Measurements from ENCODE around the gene RBMS3.
"Not testable (repeated sequence)": the region's sequence is repeated elsewhere in the genome, so short reads cannot be mapped to it uniquely, and the experiment has no call there.

The RBMS3 gene

GRCh38 chr3:29312960-29313452 lies 32.1 kb downstream of the RBMS3 start:
- H3K4me1 ChIP-seq (ENCODE audit: control insufficient read depth, insufficient read depth, low read length), result peaks cover 4% of the 10 kb centered on the region; the same call in 1 of the 2 replicates
- H3K4me3 ChIP-seq (ENCODE audit: low read depth, low read length), result no peak overlapping the region
- no peak overlapping the region for H3K27ac ChIP-seq (ENCODE audit: low read depth, low read length)
- H3K9me3 ChIP-seq (ENCODE audit: control insufficient read depth, insufficient read depth, low read depth, low read length), result no peaks in the 10 kb centered on the region
- no peaks in the 10 kb centered on the region for H3K36me3 ChIP-seq (ENCODE audit: control insufficient read depth, insufficient read depth, low read length)
- no peaks in the 10 kb centered on the region for H3K27me3 ChIP-seq (ENCODE audit: control insufficient read depth, insufficient read depth, low read length)
- no peak overlapping the region for H3K9ac ChIP-seq (ENCODE audit: low read length)

GRCh38 chr3:29313981-29314726 lies 33.3 kb downstream of the RBMS3 start:
- no peak overlapping the region for H3K27ac ChIP-seq (ENCODE audit: low read depth, low read length)
- no peak overlapping the region for H3K9ac ChIP-seq (ENCODE audit: low read length)
- no peaks in the 10 kb centered on the region for H3K27me3 ChIP-seq (ENCODE audit: control insufficient read depth, insufficient read depth, low read length)
- H3K9me3 ChIP-seq (ENCODE audit: control insufficient read depth, insufficient read depth, low read depth, low read length), result no peaks in the 10 kb centered on the region
- H3K4me1 ChIP-seq (ENCODE audit: control insufficient read depth, insufficient read depth, low read length), result peaks cover 4% of the 10 kb centered on the region; the same call in 1 of the 2 replicates
- H3K4me3 ChIP-seq (ENCODE audit: low read depth, low read length), result no peak overlapping the region
- no peaks in the 10 kb centered on the region for H3K36me3 ChIP-seq (ENCODE audit: control insufficient read depth, insufficient read depth, low read length)

GRCh38 chr3:29314727-29315088 lies 33.8 kb downstream of the RBMS3 start:
- Histone ChIP-seq H3K9me3 (ENCODE audit: control insufficient read depth, insufficient read depth, low read depth, low read length) (no peaks in the 10 kb centered on the region), H3K27ac (ENCODE audit: low read depth, low read length) (no peak overlapping the region), H3K36me3 (ENCODE audit: control insufficient read depth, insufficient read depth, low read length) (no peaks in the 10 kb centered on the region), H3K27me3 (ENCODE audit: control insufficient read depth, insufficient read depth, low read length) (no peaks in the 10 kb centered on the region), H3K9ac (ENCODE audit: low read length) (no peak overlapping the region), H3K4me3 (ENCODE audit: low read depth, low read length) (no peak overlapping the region), H3K4me1 (ENCODE audit: control insufficient read depth, insufficient read depth, low read length) (peaks cover 4% of the 10 kb centered on the region; the same call in 1 of the 2 replicates)

GRCh38 chr3:29317659-29318173 lies 36.8 kb downstream of the RBMS3 start:
- Histone ChIP-seq H3K9ac (ENCODE audit: low read length) (no peak overlapping the region), H3K4me3 (ENCODE audit: low read depth, low read length) (no peak overlapping the region), H3K9me3 (ENCODE audit: control insufficient read depth, insufficient read depth, low read depth, low read length) (no peaks in the 10 kb centered on the region), H3K27ac (ENCODE audit: low read depth, low read length) (no peak overlapping the region), H3K36me3 (ENCODE audit: control insufficient read depth, insufficient read depth, low read length) (no peaks in the 10 kb centered on the region), H3K4me1 (ENCODE audit: control insufficient read depth, insufficient read depth, low read length) (no peaks in the 10 kb centered on the region), H3K27me3 (ENCODE audit: control insufficient read depth, insufficient read depth, low read length) (no peaks in the 10 kb centered on the region)

GRCh38 chr3:29318251-29318650 lies 37.4 kb downstream of the RBMS3 start:
- Histone ChIP-seq H3K9ac (ENCODE audit: low read length) (no peak overlapping the region), H3K4me1 (ENCODE audit: control insufficient read depth, insufficient read depth, low read length) (no peaks in the 10 kb centered on the region), H3K36me3 (ENCODE audit: control insufficient read depth, insufficient read depth, low read length) (no peaks in the 10 kb centered on the region), H3K4me3 (ENCODE audit: low read depth, low read length) (no peak overlapping the region), H3K9me3 (ENCODE audit: control insufficient read depth, insufficient read depth, low read depth, low read length) (no peaks in the 10 kb centered on the region), H3K27me3 (ENCODE audit: control insufficient read depth, insufficient read depth, low read length) (no peaks in the 10 kb centered on the region), H3K27ac (ENCODE audit: low read depth, low read length) (no peak overlapping the region)

- Histone ChIP-seq H3K4me1 (ENCODE audit: control insufficient read depth, insufficient read depth, low read length) (peaks cover 3% of the 10 kb centered on the region; the same call in 1 of the 2 replicates), H3K4me3 (ENCODE audit: low read depth, low read length) (no peak overlapping the region), H3K9ac (ENCODE audit: low read length) (no peak overlapping the region), H3K27ac (ENCODE audit: low read depth, low read length) (no peak overlapping the region), H3K27me3 (ENCODE audit: control insufficient read depth, insufficient read depth, low read length) (no peaks in the 10 kb centered on the region), H3K36me3 (ENCODE audit: control insufficient read depth, insufficient read depth, low read length) (no peaks in the 10 kb centered on the region), H3K9me3 (ENCODE audit: control insufficient read depth, insufficient read depth, low read depth, low read length) (no peaks in the 10 kb centered on the region)
These were observed 38.4 kb downstream of the RBMS3 start for GRCh38 chr3:29319262-29319661.

GRCh38 chr3:29319798-29320197 lies 38.9 kb downstream of the RBMS3 start:
- Histone ChIP-seq H3K36me3 (ENCODE audit: control insufficient read depth, insufficient read depth, low read length) (no peaks in the 10 kb centered on the region), H3K27me3 (ENCODE audit: control insufficient read depth, insufficient read depth, low read length) (no peaks in the 10 kb centered on the region), H3K4me3 (ENCODE audit: low read depth, low read length) (no peak overlapping the region), H3K4me1 (ENCODE audit: control insufficient read depth, insufficient read depth, low read length) (peaks cover 5% of the 10 kb centered on the region; the same call in 1 of the 2 replicates), H3K9ac (ENCODE audit: low read length) (no peak overlapping the region), H3K27ac (ENCODE audit: low read depth, low read length) (no peak overlapping the region), H3K9me3 (ENCODE audit: control insufficient read depth, insufficient read depth, low read depth, low read length) (no peaks in the 10 kb centered on the region)

- Histone ChIP-seq H3K27ac (ENCODE audit: low read depth, low read length) (no peak overlapping the region), H3K4me3 (ENCODE audit: low read depth, low read length) (no peak overlapping the region), H3K36me3 (ENCODE audit: control insufficient read depth, insufficient read depth, low read length) (no peaks in the 10 kb centered on the region), H3K4me1 (ENCODE audit: control insufficient read depth, insufficient read depth, low read length) (peaks cover 5% of the 10 kb centered on the region; the same call in 1 of the 2 replicates), H3K9me3 (ENCODE audit: control insufficient read depth, insufficient read depth, low read depth, low read length) (no peaks in the 10 kb centered on the region), H3K9ac (ENCODE audit: low read length) (no peak overlapping the region), H3K27me3 (ENCODE audit: control insufficient read depth, insufficient read depth, low read length) (no peaks in the 10 kb centered on the region)
These were observed 41.7 kb downstream of the RBMS3 start for GRCh38 chr3:29322586-29322985.

GRCh38 chr3:29324180-29324651 lies 43.3 kb downstream of the RBMS3 start:
- Histone ChIP-seq H3K9me3 (ENCODE audit: control insufficient read depth, insufficient read depth, low read depth, low read length) (no peaks in the 10 kb centered on the region), H3K27me3 (ENCODE audit: control insufficient read depth, insufficient read depth, low read length) (no peaks in the 10 kb centered on the region), H3K9ac (ENCODE audit: low read length) (no peak overlapping the region), H3K36me3 (ENCODE audit: control insufficient read depth, insufficient read depth, low read length) (no peaks in the 10 kb centered on the region), H3K27ac (ENCODE audit: low read depth, low read length) (no peak overlapping the region), H3K4me3 (ENCODE audit: low read depth, low read length) (no peak overlapping the region), H3K4me1 (ENCODE audit: control insufficient read depth, insufficient read depth, low read length) (peaks cover 10% of the 10 kb centered on the region)

- not testable (repeated sequence) for H3K36me3 ChIP-seq (ENCODE audit: control insufficient read depth, insufficient read depth, low read length); H3K27me3 ChIP-seq (ENCODE audit: control insufficient read depth, insufficient read depth, low read length); H3K9me3 ChIP-seq (ENCODE audit: control insufficient read depth, insufficient read depth, low read depth, low read length); H3K4me1 ChIP-seq (ENCODE audit: control insufficient read depth, insufficient read depth, low read length); H3K4me3 ChIP-seq (ENCODE audit: low read depth, low read length); H3K27ac ChIP-seq (ENCODE audit: low read depth, low read length); H3K9ac ChIP-seq (ENCODE audit: low read length)
These were observed 45.7 kb downstream of the RBMS3 start for GRCh38 chr3:29326540-29326939.
